K562 (cell line): ENCODE results near the gene ERO1B. TPM values are rescaled to one million over a fixed set of nuclear protein-coding genes. Genes with fewer than 3 reads are reported as not detected.
"Not testable (repeated sequence)": the region's sequence is repeated elsewhere in the genome, so short reads cannot be mapped to it uniquely, and the experiment has no call there.

ENCODE experiments used
- ATAC-seq: fragments of 200-7000 bp; cut with Tn5 transposase; 3 replicates; pipeline ENCODE4 v1.9.1; 2020; ENCODE audit warnings: moderate library complexity
- BruUV-seq: library from RNA; stranded (reverse); fragments of 400-500 nt; replicated peaks from 2 replicates; lab custom pipeline; 2021; lab: Mats Ljungman, UMichigan
- CTCF ChIA-PET: fragments of 300-600 bp; formaldehyde crosslinking; extraction: SDS; loops from one replicate; lab custom pipeline; 2021; ENCODE audit warnings: low intra/inter-chr PET ratio; lab: Yijun Ruan, JAX
- POLR2A ChIA-PET: fragments of 300-600, 350-650 bp; sonication (Branson Sonifier 250); formaldehyde crosslinking; extraction: SDS; loops from one replicate; lab custom pipeline; 2021; ENCODE audit warnings: antibody characterized with exemption, inconsistent platforms; lab: Yijun Ruan, JAX
- DNase-seq, 4 experiments: peaks; one replicate each; pipeline versions ENCODE4 v3.0.0 to v3.0.0-alpha.2; 2011 to 2018; ENCODE audit warnings: low spot score in 3 of 4, mixed read lengths in 3 of 4; ENCODE audit errors: extremely low read depth in 1 of 4
- FAIRE-seq: peaks from 2 replicates; lab custom pipeline; 2011; peaks lifted over from hg19 to GRCh38; lab: Jason Lieb, UNC
- H2AFZ ChIP-seq: 2 replicates; pipeline ENCODE4 v1.6.0; 2011; ENCODE audit warnings: low read depth, low read length, control low read depth, inconsistent platforms
- H3K27ac ChIP-seq: fragments of 200-600 bp; 3 replicates; pipeline ENCODE4 v1.8.0; 2011; ENCODE audit warnings: low read depth, mild to moderate bottlenecking, control low read depth, inconsistent platforms, low read length, moderate library complexity, mixed read lengths; ENCODE audit errors: extremely low read depth
- H3K27me3 ChIP-seq, 2 experiments: fragments of 300-600 bp in 1 of 2; 2 replicates in 1 of 2; 3 replicates in 1 of 2; pipeline versions ENCODE4 v1.6.0 to v1.8.0; 2011; ENCODE audit warnings: inconsistent platforms in 2 of 2, low read length in 2 of 2, mild to moderate bottlenecking in 1 of 2, mixed read lengths in 1 of 2, moderate library complexity in 1 of 2; ENCODE audit not compliant: control insufficient read depth in 2 of 2, insufficient read depth in 2 of 2
- H3K36me3 ChIP-seq: fragments of 300-600 bp; 3 replicates; pipeline ENCODE4 v1.8.0; 2011; ENCODE audit warnings: mild to moderate bottlenecking, low read length, inconsistent platforms; ENCODE audit not compliant: control insufficient read depth, insufficient read depth
- H3K4me1 ChIP-seq, 2 experiments: fragments of 200-600 bp in 1 of 2; replicated peaks in 1 of 2; 2 replicates in 1 of 2; 3 replicates in 1 of 2; pipeline versions ENCODE4 v1.5.1 to v1.8.0; 2011; ENCODE audit warnings: inconsistent platforms in 2 of 2, low read length in 2 of 2, mild to moderate bottlenecking in 1 of 2, mixed read lengths in 1 of 2, moderate library complexity in 1 of 2; ENCODE audit not compliant: control insufficient read depth in 2 of 2, insufficient read depth in 2 of 2
- H3K4me2 ChIP-seq: 2 replicates; pipeline ENCODE4 v1.6.1; 2011; ENCODE audit warnings: low read length, control low read depth, inconsistent platforms, mixed read lengths; ENCODE audit not compliant: insufficient read depth
- H3K4me3 ChIP-seq: fragments of 200-600 bp; sonication (generic), shearing (Covaris generic); 2 replicates; pipeline ENCODE4 v1.5.1; 2016; ENCODE audit warnings: control low read depth, inconsistent platforms
- H3K79me2 ChIP-seq: fragments of 200-600 bp; 3 replicates; pipeline ENCODE4 v1.8.0; 2011; ENCODE audit warnings: low read length, inconsistent platforms; ENCODE audit not compliant: control insufficient read depth, insufficient read depth
- H3K9ac ChIP-seq, 2 experiments: 2 replicates each; pipeline versions ENCODE4 v1.6.0 to v1.6.1; 2011; ENCODE audit warnings: low read depth in 2 of 2, low read length in 2 of 2, control low read depth in 1 of 2, inconsistent platforms in 1 of 2, mild to moderate bottlenecking in 1 of 2, mixed read lengths in 1 of 2; ENCODE audit not compliant: insufficient read depth in 1 of 2
- H3K9me1 ChIP-seq: one replicate; pipeline ENCODE4 v1.6.0; 2011; ENCODE audit warnings: inconsistent platforms, mild to moderate bottlenecking, low read length, moderate library complexity; ENCODE audit not compliant: control insufficient read depth, insufficient read depth
- H3K9me3 ChIP-seq: replicated peaks from 2 replicates; pipeline ENCODE4 v1.5.1; 2011; ENCODE audit warnings: low read depth, low read length, inconsistent platforms; ENCODE audit not compliant: control insufficient read depth, insufficient read depth
- H4K20me1 ChIP-seq: replicated peaks from 2 replicates; pipeline ENCODE4 v1.6.1; 2011; ENCODE audit warnings: low read length, inconsistent platforms, mixed read lengths; ENCODE audit not compliant: control insufficient read depth, insufficient read depth
- HDGF ChIP-seq: fragments of 450-650 bp; IDR thresholded peaks from 2 replicates; pipeline ENCODE4 v1.6.1; 2016
- HMGN3 ChIP-seq: IDR thresholded peaks from 2 replicates; pipeline ENCODE4 v1.6.1; 2011; ENCODE audit warnings: borderline replicate concordance, low read depth, mild to moderate bottlenecking, mixed read lengths, low read length; ENCODE audit not compliant: insufficient read length; ENCODE audit errors: extremely low read depth
- TEAD4 ChIP-seq, 2 experiments: sonication (generic) in 1 of 2; formaldehyde crosslinking in 1 of 2; IDR thresholded peaks; 2 replicates each; pipeline versions ENCODE4 v1.6.1 to v1.8.0; 2012 to 2022; ENCODE audit warnings: borderline replicate concordance in 1 of 2, inconsistent platforms in 1 of 2, low read length in 1 of 2, mild to moderate bottlenecking in 1 of 2, missing genetic modification reagents in 1 of 2
- WGBS: fragments of 100-300 bp; shearing (Covaris generic); methylation state at CpG from one replicate; pipeline ENCODE4 v1.1.6; 2016; ENCODE audit warnings: low coverage, mixed read lengths; ENCODE audit not compliant: insufficient coverage; ENCODE audit errors: missing lambda C conversion rate; 5-methylcytosine and 5-hydroxymethylcytosine counted together
- in situ Hi-C: fragments of 300-500 bp; cut with MboI; formaldehyde crosslinking; loops from 4 replicates; pipeline ENCODE4 v1.15.0; 2018; ENCODE audit warnings: inconsistent platforms, mixed read lengths
- intact Hi-C: fragments of 100-400 bp; cut with micrococcal nuclease; formaldehyde crosslinking; loops from 2 replicates; pipeline ENCODE4 v1.14.2; 2022
- polyA plus RNA-seq, 8 experiments: library from polyadenylated mRNA; depleted of rRNA in 4 of 8; stranded (reverse) in 5 of 8; unstranded in 3 of 8; fragments of >200 nt; fragmentation: Nextera tagmentation in 2 of 8; fragmentation: Illumina TruSeq in 1 of 8; extraction: Ambion mirVana in 2 of 8; extraction: Trizol in 1 of 8; gene quantifications; 2 replicates each; pipeline versions ENCODE4 v1.2.1 to v1.2.3, GENCODE V29; 2011 to 2014; ENCODE audit warnings: inconsistent platforms in 1 of 8, missing spikeins in 1 of 8
- total RNA-seq, 7 experiments: library from RNA; depleted of rRNA in 6 of 7; stranded (reverse); fragments of >200 nt in 6 of 7; fragmentation: Illumina TruSeq in 2 of 7; extraction: Trizol in 2 of 7; gene quantifications; 2 replicates each; pipeline versions ENCODE4 v1.2.1 to v1.2.3, GENCODE V29; 2011 to 2021; ENCODE audit warnings: low replicate concordance in 1 of 7
- TF ChIP-seq, protein P1 (sequence below): fragments of 450-650 bp; conservative IDR thresholded peaks from 2 replicates; pipeline ENCODE4 v1.6.1; 2016; ENCODE audit warnings: missing genetic modification characterization, low read depth, mild to moderate bottlenecking, control low read depth, missing compliant biosample characterization

Gene ERO1B
- total and polyA plus RNA-seq, 9 of the 15 experiments (the other 6 are each of a cell fraction or from before 2014, with no cell fraction given) = 0.59 to 6.4 (median 4.2) TPM

DNA sequence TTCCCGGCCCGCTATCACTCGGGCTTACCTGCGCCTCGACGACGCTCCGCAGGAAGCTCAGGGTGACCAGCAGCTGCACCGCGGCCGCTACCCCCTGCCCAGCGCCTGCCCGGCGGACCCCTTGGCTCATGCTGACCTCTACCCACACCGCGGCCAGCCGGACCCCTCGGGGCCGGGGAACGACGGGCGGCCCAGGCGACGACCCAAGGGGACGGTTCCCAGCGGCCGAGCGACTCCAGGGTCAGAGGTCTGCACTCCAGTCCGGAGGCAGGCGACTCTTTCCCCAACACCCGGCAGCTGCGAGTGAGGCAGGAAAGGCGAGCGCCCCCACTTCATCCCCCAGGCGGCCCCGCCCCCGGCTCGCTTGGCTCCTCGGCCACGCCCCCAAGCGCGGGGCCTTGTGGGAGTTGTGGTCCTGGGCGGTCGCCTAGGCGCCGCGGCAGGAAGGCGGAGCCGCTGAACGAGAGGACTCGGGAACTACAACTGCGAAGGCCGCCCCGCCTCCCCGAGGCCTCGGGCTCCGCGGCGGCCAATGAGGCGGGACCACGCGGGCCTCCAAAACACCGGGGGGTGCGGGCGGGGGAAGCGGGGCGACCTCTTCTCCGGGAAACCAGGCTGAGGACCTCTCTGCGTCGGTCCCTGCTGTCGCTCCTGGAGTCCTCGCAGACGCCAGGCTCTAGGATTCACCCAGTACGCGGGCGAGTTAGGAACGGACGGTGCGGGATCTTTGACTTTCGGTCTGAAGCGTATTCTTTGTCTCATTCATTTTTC, at the start of gene ERO1B (continued):
- TF ChIP-seq, protein P1, sequence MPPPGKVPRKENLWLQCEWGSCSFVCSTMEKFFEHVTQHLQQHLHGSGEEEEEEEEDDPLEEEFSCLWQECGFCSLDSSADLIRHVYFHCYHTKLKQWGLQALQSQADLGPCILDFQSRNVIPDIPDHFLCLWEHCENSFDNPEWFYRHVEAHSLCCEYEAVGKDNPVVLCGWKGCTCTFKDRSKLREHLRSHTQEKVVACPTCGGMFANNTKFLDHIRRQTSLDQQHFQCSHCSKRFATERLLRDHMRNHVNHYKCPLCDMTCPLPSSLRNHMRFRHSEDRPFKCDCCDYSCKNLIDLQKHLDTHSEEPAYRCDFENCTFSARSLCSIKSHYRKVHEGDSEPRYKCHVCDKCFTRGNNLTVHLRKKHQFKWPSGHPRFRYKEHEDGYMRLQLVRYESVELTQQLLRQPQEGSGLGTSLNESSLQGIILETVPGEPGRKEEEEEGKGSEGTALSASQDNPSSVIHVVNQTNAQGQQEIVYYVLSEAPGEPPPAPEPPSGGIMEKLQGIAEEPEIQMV (tag) = peak; percentile 42; the same call in 1 of the 2 replicates
- TF ChIP-seq TEAD4 (IDR thresholded peaks at IDR 0.05; ENCODE audit: low read length) (no peak), TEAD4 (CRISPR knock-in tag; IDR thresholded peaks at IDR 0.05; ENCODE audit: borderline replicate concordance) (no peak), HDGF (no peak), HMGN3 (peak; percentile 82)

DNA sequence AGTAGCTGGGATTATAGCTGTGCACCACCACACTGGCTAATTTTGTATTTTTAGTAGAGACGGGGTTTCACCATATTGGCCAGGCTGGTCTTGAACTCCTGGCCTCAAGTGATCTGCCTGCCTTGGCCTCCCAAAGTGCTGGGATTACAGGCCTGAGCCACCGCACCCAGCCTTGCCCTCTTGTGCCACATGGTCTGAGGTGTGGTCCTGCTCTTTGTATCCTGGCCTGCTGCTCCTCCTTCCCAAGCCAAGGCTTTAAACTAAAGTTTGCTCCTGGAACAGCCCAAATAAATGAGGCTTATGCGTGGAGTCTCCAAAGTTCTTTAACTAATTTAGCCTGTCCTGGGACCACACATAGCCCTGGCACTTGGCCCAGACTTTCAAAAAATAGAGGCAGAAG, 49.7 kb upstream of the ERO1B start:
- H3K36me3 ChIP-seq, ATAC-seq, CTCF ChIA-PET, H3K9me1 ChIP-seq, FAIRE-seq, intact Hi-C loops, H3K9ac ChIP-seq, H3K9me3 ChIP-seq, H3K79me2 ChIP-seq, H3K4me1 ChIP-seq, H4K20me1 ChIP-seq, DNase-seq, H3K27ac ChIP-seq, H3K4me2 ChIP-seq, in situ Hi-C loops, H3K27me3 ChIP-seq, H3K4me3 ChIP-seq, BruUV-seq: not testable (repeated sequence)
- H2AFZ ChIP-seq = peak overlapping the region; percentile 30; the same call in 1 of the 2 replicates
- 64% methylated on average over 3 of the region's 3 CpGs for WGBS
- POLR2A ChIA-PET = interaction anchor here (0.7 kb wide), 1 partner anchor 10 kb away, joined by 3 read pairs; no protein-coding TSS in a partner anchor
